Hippocampal formation (tissue), 2 donors: ENCODE data around the gene CD163.
"Not testable (repeated sequence)": the region's sequence is repeated elsewhere in the genome, so short reads cannot be mapped to it uniquely, and the experiment has no call there.

Experiments
- DNase-seq, 2 donors: peaks; one replicate each; lab custom pipeline; 2025; lab: John Stamatoyannopoulos, UW

CD163 gene

GRCh38 chr12:7450667-7451066, 52.9 kb downstream of the CD163 start:
- DNase-seq, result no peak

- no peak for DNase-seq
Measured at GRCh38 chr12:7448099-7448498, 55.5 kb downstream of the CD163 start.

GRCh38 chr12:7444537-7444936, 59.0 kb downstream of the CD163 start:
- DNase-seq, result no peak

- no peak for DNase-seq
Measured at GRCh38 chr12:7444076-7444475, 59.5 kb downstream of the CD163 start, which contains the start of gene CD163L1. TSS of gene CD163L1 (minus strand) at chr12:7444153. CDS start at chr12:7444127, 26 bp downstream.

- DNase-seq, result no peak
Measured at GRCh38 chr12:7441216-7441615, 62.4 kb downstream of the CD163 start.

GRCh38 chr12:7439579-7440505, 63.7 kb downstream of the CD163 start:
- DNase-seq, result no peak

- DNase-seq, result not testable (repeated sequence)
Measured at GRCh38 chr12:7438291-7438995, 65.1 kb downstream of the CD163 start.

GRCh38 chr12:7437494-7437893, 66.1 kb downstream of the CD163 start:
- DNase-seq, result not testable (repeated sequence)

- DNase-seq, result no peak
Measured at GRCh38 chr12:7434670-7435069, 68.9 kb downstream of the CD163 start.

- DNase-seq, result no peak
Measured at GRCh38 chr12:7433276-7433822, 70.2 kb downstream of the CD163 start.

GRCh38 chr12:7431993-7432685, 71.4 kb downstream of the CD163 start:
- DNase-seq, result no peak
